ENCODE results near the gene GLCCI1.

GRCh38 chr7:8042796-8043535 is 74.4 kb downstream of the GLCCI1 start:
- no peak for TF ChIP-seq ZNF274 (IDR thresholded peaks at IDR 0.05; ENCODE audit: low read depth, low read length)
- TF ChIP-seq YY1 (IDR thresholded peaks at IDR 0.05; ENCODE audit: insufficient read depth, insufficient read length) = no peak

Data from NT2/D1 (cell line).